ENCODE data around the gene MIS18A. TPM values are rescaled to one million over a fixed set of nuclear protein-coding genes. Genes with fewer than 3 reads are reported as not detected.

MIS18A gene
- total RNA-seq, 1 experiment from 2014 or later: 10.5 TPM

- DNase-seq (ENCODE audit: low read depth, low spot score): no peak
- in situ Hi-C loops (cut with HindIII; ENCODE audit: low pct_unique_long_range_greater_than_20kb, low sequenced_read_pairs): no loop called here
Observed at GRCh38 chr21:32238063-32238462, 40.8 kb downstream of the MIS18A start.

GRCh38 chr21:32237021-32237420 is 41.8 kb downstream of the MIS18A start:
- in situ Hi-C loops (cut with HindIII; ENCODE audit: low pct_unique_long_range_greater_than_20kb, low sequenced_read_pairs): no loop called here
- DNase-seq (ENCODE audit: low read depth, low spot score): no peak

GRCh38 chr21:32233722-32234301 is 45.0 kb downstream of the MIS18A start:
- DNase-seq (ENCODE audit: low read depth, low spot score): no peak
- in situ Hi-C loops (cut with HindIII; ENCODE audit: low pct_unique_long_range_greater_than_20kb, low sequenced_read_pairs): no loop called here

- in situ Hi-C loops (cut with HindIII; ENCODE audit: low pct_unique_long_range_greater_than_20kb, low sequenced_read_pairs): no loop called here
Observed at GRCh38 chr21:32233055-32233546, 45.7 kb downstream of the MIS18A start.

GRCh38 chr21:32226444-32226843 is 52.4 kb downstream of the MIS18A start:
- DNase-seq (ENCODE audit: low read depth, low spot score): no peak

More at GRCh38 chr21:32233055-32233546, 45.7 kb downstream of the MIS18A start:
- no peak for DNase-seq (ENCODE audit: low read depth, low spot score)

More at GRCh38 chr21:32226444-32226843, 52.4 kb downstream of the MIS18A start:
- in situ Hi-C loops (cut with HindIII; ENCODE audit: low pct_unique_long_range_greater_than_20kb, low sequenced_read_pairs): no loop called here

Other genes starting within 250 kb of the MIS18A start
- gene MRAP, start 19.8 kb upstream of the MIS18A start, total RNA-seq (2014; rRNA removed; shearing (Covaris generic)): not detected in 2 replicates
- gene URB1, start 114.0 kb upstream of the MIS18A start, total RNA-seq (2014; rRNA removed; shearing (Covaris generic)): 33.7 and 34.2 TPM in 2 replicates
- 1.1 and 5.0 TPM in 2 replicates for gene EVA1C, start 133.7 kb upstream of the MIS18A start, total RNA-seq (2014; rRNA removed; shearing (Covaris generic))